ENCODE data around the gene AMDHD2.

Gene AMDHD2

GRCh38 chr16:2516391-2517240, 3.6 kb upstream of the AMDHD2 start:
- H3K36me3 ChIP-seq (ENCODE audit: control insufficient read depth in 4 of 4, insufficient read depth in 4 of 4, low read length in 3 of 4): peaks cover 0 to 28% (median 7%) of the 10 kb centered on the region in 4 experiments
- ChIA-PET CTCF (interaction anchor here (0.9 to 1.1 kb wide), 4 partner anchors 10 to 512 kb away, joined by 3 read pairs; no protein-coding TSS in a partner anchor), POLR2A (no interaction called here)
- peak overlapping the region in 6 of 7 experiments; percentile 29 to 99 (median 91) for H3K4me3 ChIP-seq (ENCODE audit: control insufficient read depth in 1 of 7, extremely low read depth in 1 of 7, insufficient read depth in 4 of 7, low read depth in 2 of 7, low read length in 6 of 7)
- H3K4me1 ChIP-seq (ENCODE audit: control extremely low read depth in 1 of 4, control insufficient read depth in 4 of 4, insufficient read depth in 4 of 4, low read length in 3 of 4): peaks cover 10 to 83% (median 79%) of the 10 kb centered on the region in 4 experiments
- peak overlapping the region; percentile 91 to 95 for H3K27ac ChIP-seq (ENCODE audit: insufficient read depth in 1 of 2, low read depth in 1 of 2, low read length in 2 of 2, poor library complexity in 1 of 2, severe bottlenecking in 2 of 2)
- H3K27me3 ChIP-seq (replicated peaks in 2 of 5; ENCODE audit: control insufficient read depth in 4 of 5, insufficient read depth in 5 of 5, low read length in 4 of 5): no peaks in the 10 kb centered on the region
- DNase-seq: peak; percentile 68 to 89 (median 89)
- H3K9me3 ChIP-seq (ENCODE audit: control extremely low read depth in 1 of 5, control insufficient read depth in 4 of 5, insufficient read depth in 2 of 5, low read depth in 1 of 5, low read length in 4 of 5): no peaks in the 10 kb centered on the region
- WGBS (ENCODE audit: insufficient coverage): 17% methylated on average over 11 of the region's 11 CpGs

GRCh38 chr16:2517954-2518605, 2.1 kb upstream of the AMDHD2 start:
- WGBS (ENCODE audit: insufficient coverage): 95% methylated on average over 10 of the region's 12 CpGs
- Histone ChIP-seq H3K36me3 (ENCODE audit: control insufficient read depth in 4 of 4, insufficient read depth in 4 of 4, low read length in 3 of 4) (peaks cover 0 to 29% (median 8%) of the 10 kb centered on the region in 4 experiments), H3K4me1 (ENCODE audit: control extremely low read depth in 1 of 4, control insufficient read depth in 4 of 4, insufficient read depth in 4 of 4, low read length in 3 of 4) (peaks cover 10 to 68% (median 67%) of the 10 kb centered on the region in 4 experiments), H3K27ac (ENCODE audit: insufficient read depth in 1 of 2, low read depth in 1 of 2, low read length in 2 of 2, poor library complexity in 1 of 2, severe bottlenecking in 2 of 2) (peak overlapping the region in 1 of 2 experiments; percentile 51), H3K27me3 (replicated peaks in 2 of 5; ENCODE audit: control insufficient read depth in 4 of 5, insufficient read depth in 5 of 5, low read length in 4 of 5) (no peaks in the 10 kb centered on the region), H3K4me3 (ENCODE audit: control insufficient read depth in 1 of 7, extremely low read depth in 1 of 7, insufficient read depth in 4 of 7, low read depth in 2 of 7, low read length in 6 of 7) (peak overlapping the region in 1 of 7 experiments; percentile 14), H3K9me3 (ENCODE audit: control extremely low read depth in 1 of 5, control insufficient read depth in 4 of 5, insufficient read depth in 2 of 5, low read depth in 1 of 5, low read length in 4 of 5) (no peaks in the 10 kb centered on the region)
- no peak for DNase-seq
- POLR2A ChIA-PET: interaction anchor here (3.7 kb wide), 1 partner anchor 13 kb away, joined by 24 read pairs; the partner anchor contains the start of gene CEMP1
- CTCF ChIA-PET: no interaction called here

GRCh38 chr16:2518823-2519710, 1.1 kb upstream of the AMDHD2 start:
- 91% methylated on average over 33 of the region's 39 CpGs for WGBS (ENCODE audit: insufficient coverage)
- no peak for DNase-seq

GRCh38 chr16:2519711-2520080, 475 bp upstream of the AMDHD2 start:
- 66% methylated on average over 19 of the region's 22 CpGs for WGBS (ENCODE audit: insufficient coverage)

More at GRCh38 chr16:2518823-2519710, 1.1 kb upstream of the AMDHD2 start:
- H3K36me3 ChIP-seq (ENCODE audit: control insufficient read depth in 4 of 4, insufficient read depth in 4 of 4, low read length in 3 of 4): peaks cover 0 to 39% (median 16%) of the 10 kb centered on the region in 4 experiments
- POLR2A ChIA-PET: interaction anchor here (1.7 to 3.7 kb wide), 2 partner anchors 10 to 12 kb away, joined by 11 to 24 read pairs; partner anchors contain the start of gene CEMP1
- peaks cover 10 to 65% (median 63%) of the 10 kb centered on the region in 4 experiments for H3K4me1 ChIP-seq (ENCODE audit: control extremely low read depth in 1 of 4, control insufficient read depth in 4 of 4, insufficient read depth in 4 of 4, low read length in 3 of 4)
- no peaks in the 10 kb centered on the region for H3K27me3 ChIP-seq (replicated peaks in 2 of 5; ENCODE audit: control insufficient read depth in 4 of 5, insufficient read depth in 5 of 5, low read length in 4 of 5)
- H3K4me3 ChIP-seq (ENCODE audit: control insufficient read depth in 1 of 7, extremely low read depth in 1 of 7, insufficient read depth in 4 of 7, low read depth in 2 of 7, low read length in 6 of 7): peak overlapping the region in 1 of 7 experiments; percentile 33
- CTCF ChIA-PET: interaction anchor here (2.4 kb wide), 1 partner anchor 12 kb away, joined by 7 read pairs; the partner anchor contains the start of gene CEMP1
- H3K9me3 ChIP-seq (ENCODE audit: control extremely low read depth in 1 of 5, control insufficient read depth in 4 of 5, insufficient read depth in 2 of 5, low read depth in 1 of 5, low read length in 4 of 5): no peaks in the 10 kb centered on the region
- H3K27ac ChIP-seq (ENCODE audit: insufficient read depth in 1 of 2, low read depth in 1 of 2, low read length in 2 of 2, poor library complexity in 1 of 2, severe bottlenecking in 2 of 2): peak overlapping the region in 1 of 2 experiments; percentile 51

GRCh38 chr16:2520784-2521531, 787 bp downstream of the AMDHD2 start:
- CTCF ChIA-PET: interaction anchor here (1.3 to 2.4 kb wide), 3 partner anchors 8 to 14 kb away, joined by 3 to 7 read pairs (median 3); partner anchors contain the start of gene CEMP1
- Histone ChIP-seq H3K4me3 (ENCODE audit: control insufficient read depth in 1 of 7, extremely low read depth in 1 of 7, insufficient read depth in 4 of 7, low read depth in 2 of 7, low read length in 6 of 7) (peak overlapping the region; percentile 16 to 80 (median 66)), H3K27ac (ENCODE audit: insufficient read depth in 1 of 2, low read depth in 1 of 2, low read length in 2 of 2, poor library complexity in 1 of 2, severe bottlenecking in 2 of 2) (peak overlapping the region in 1 of 2 experiments; percentile 43), H3K36me3 (ENCODE audit: control insufficient read depth in 4 of 4, insufficient read depth in 4 of 4, low read length in 3 of 4) (peaks cover 2 to 49% (median 22%) of the 10 kb centered on the region in 4 experiments), H3K9me3 (ENCODE audit: control extremely low read depth in 1 of 5, control insufficient read depth in 4 of 5, insufficient read depth in 2 of 5, low read depth in 1 of 5, low read length in 4 of 5) (no peaks in the 10 kb centered on the region), H3K4me1 (ENCODE audit: control extremely low read depth in 1 of 4, control insufficient read depth in 4 of 4, insufficient read depth in 4 of 4, low read length in 3 of 4) (peaks cover 6 to 51% (median 49%) of the 10 kb centered on the region in 4 experiments), H3K27me3 (replicated peaks in 2 of 5; ENCODE audit: control insufficient read depth in 4 of 5, insufficient read depth in 5 of 5, low read length in 4 of 5) (no peaks in the 10 kb centered on the region)
- POLR2A ChIA-PET: interaction anchor here (0.6 to 3.7 kb wide), 7 partner anchors 11 to 636 kb away, joined by 3 to 24 read pairs (median 4); partner anchors contain the start of genes CEMP1, PDPK1 and TRAF7
- 34% methylated on average over 29 of the region's 41 CpGs for WGBS (ENCODE audit: insufficient coverage)
- DNase-seq: peak; percentile 63 to 86 (median 79)

More at GRCh38 chr16:2519711-2520080, 475 bp upstream of the AMDHD2 start:
- peaks cover 0 to 45% (median 19%) of the 10 kb centered on the region in 4 experiments for H3K36me3 ChIP-seq (ENCODE audit: control insufficient read depth in 4 of 4, insufficient read depth in 4 of 4, low read length in 3 of 4)
- peak overlapping the region in 1 of 2 experiments; percentile 34 for H3K27ac ChIP-seq (ENCODE audit: insufficient read depth in 1 of 2, low read depth in 1 of 2, low read length in 2 of 2, poor library complexity in 1 of 2, severe bottlenecking in 2 of 2)
- ChIA-PET CTCF (interaction anchor here (0.8 to 2.4 kb wide), 4 partner anchors 9 to 19 kb away, joined by 3 to 7 read pairs (median 4); partner anchors contain the start of gene CEMP1), POLR2A (interaction anchor here (1.0 to 3.7 kb wide), 5 partner anchors 10 to 364 kb away, joined by 3 to 24 read pairs (median 4); partner anchors contain the start of genes CEMP1, PDPK1 and TRAF7)
- no peak for DNase-seq
- peaks cover 10 to 63% (median 62%) of the 10 kb centered on the region in 4 experiments for H3K4me1 ChIP-seq (ENCODE audit: control extremely low read depth in 1 of 4, control insufficient read depth in 4 of 4, insufficient read depth in 4 of 4, low read length in 3 of 4)
- no peaks in the 10 kb centered on the region for H3K27me3 ChIP-seq (replicated peaks in 2 of 5; ENCODE audit: control insufficient read depth in 4 of 5, insufficient read depth in 5 of 5, low read length in 4 of 5)
- H3K9me3 ChIP-seq (ENCODE audit: control extremely low read depth in 1 of 5, control insufficient read depth in 4 of 5, insufficient read depth in 2 of 5, low read depth in 1 of 5, low read length in 4 of 5): no peaks in the 10 kb centered on the region
- H3K4me3 ChIP-seq (ENCODE audit: control insufficient read depth in 1 of 7, extremely low read depth in 1 of 7, insufficient read depth in 4 of 7, low read depth in 2 of 7, low read length in 6 of 7): peak overlapping the region in 3 of 7 experiments; percentile 33 to 64 (median 60)
